CD8-positive, alpha-beta memory T cell (primary cell): ENCODE measurements around the gene HEPN1. TPM values are rescaled to one million over a fixed set of nuclear protein-coding genes. Genes with fewer than 3 reads are reported as not detected.

Source experiments
- CTCF ChIA-PET: fragments of 350-600 bp; sonication (Branson Sonifier 250); formaldehyde crosslinking; loops from one replicate; lab custom pipeline; 2021; ENCODE audit warnings: antibody characterized with exemption; lab: Charles Lee
- POLR2A ChIA-PET: fragments of 350-600 bp; sonication (Branson Sonifier 250); formaldehyde crosslinking; loops from one replicate; lab custom pipeline; 2021; ENCODE audit warnings: antibody characterized with exemption; lab: Charles Lee
- DNase-seq, 5 donors: peaks; one replicate each; pipeline versions ENCODE4 v3.0.0 to v3.0.0-alpha.2; 2020 to 2022; ENCODE audit warnings: mixed read lengths in 1 of 5
- H3K27ac ChIP-seq: one replicate; pipeline ENCODE4 v1.7.0; 2013; ENCODE audit warnings: low read depth, mild to moderate bottlenecking, low read length, moderate library complexity
- H3K27me3 ChIP-seq: 2 replicates; pipeline ENCODE4 v1.7.0; 2013; ENCODE audit warnings: low read length, mild to moderate bottlenecking; ENCODE audit not compliant: insufficient read depth, poor library complexity, severe bottlenecking
- H3K36me3 ChIP-seq: 2 replicates; pipeline ENCODE4 v1.7.0; 2013; ENCODE audit warnings: mild to moderate bottlenecking, low read length, moderate library complexity; ENCODE audit not compliant: insufficient read depth
- H3K4me1 ChIP-seq: 2 replicates; pipeline ENCODE4 v1.7.0; 2013; ENCODE audit warnings: mild to moderate bottlenecking, low read length, moderate library complexity; ENCODE audit not compliant: insufficient read depth
- H3K4me3 ChIP-seq: 2 replicates; pipeline ENCODE4 v1.7.0; 2013; ENCODE audit warnings: mild to moderate bottlenecking, low read length
- H3K9me3 ChIP-seq: 2 replicates; pipeline ENCODE4 v1.7.0; 2013; ENCODE audit warnings: mild to moderate bottlenecking, low read length
- H3K27ac Mint-ChIP-seq, 8 donors: one replicate each; pipeline ENCODE4 v1.8.0; 2020 to 2021; ENCODE audit warnings: mixed read lengths in 8 of 8, mild to moderate bottlenecking in 6 of 8, inconsistent platforms in 3 of 8, moderate library complexity in 3 of 8
- H3K27me3 Mint-ChIP-seq, 2 donors: one replicate each; pipeline ENCODE4 v1.8.0; 2020 to 2021; ENCODE audit warnings: mixed read lengths in 2 of 2, mild to moderate bottlenecking in 1 of 2, moderate library complexity in 1 of 2
- H3K36me3 Mint-ChIP-seq, 3 donors: one replicate each; pipeline ENCODE4 v1.8.0; 2020 to 2021; ENCODE audit warnings: mixed read lengths in 3 of 3, inconsistent platforms in 1 of 3, mild to moderate bottlenecking in 1 of 3
- H3K4me1 Mint-ChIP-seq, 3 donors: one replicate each; pipeline ENCODE4 v1.8.0; 2020 to 2021; ENCODE audit warnings: mixed read lengths in 3 of 3, inconsistent platforms in 1 of 3, mild to moderate bottlenecking in 1 of 3
- H3K4me3 Mint-ChIP-seq, 7 donors: one replicate each; pipeline ENCODE4 v1.8.0; 2020 to 2021; ENCODE audit warnings: mixed read lengths in 7 of 7, mild to moderate bottlenecking in 6 of 7, moderate library complexity in 4 of 7, inconsistent platforms in 2 of 7
- H3K9me3 Mint-ChIP-seq, 5 donors: one replicate each; pipeline ENCODE4 v1.8.0; 2020 to 2022; ENCODE audit warnings: mixed read lengths in 5 of 5, mild to moderate bottlenecking in 3 of 5, moderate library complexity in 2 of 5, inconsistent platforms in 1 of 5
- polyA plus RNA-seq: library from polyadenylated mRNA; unstranded; fragments of 300-500 nt; fragmentation: Illumina TruSeq; gene quantifications from one replicate; pipeline ENCODE4 v1.2.3, GENCODE V29; 2021
- total RNA-seq, 2 experiments: library from RNA; stranded (reverse); gene quantifications; one replicate each; pipeline ENCODE4 v1.2.3, GENCODE V29; 2021

HEPN1 gene
- total and polyA plus RNA-seq, 3 experiments from 2014 or later, result not detected

DNA sequence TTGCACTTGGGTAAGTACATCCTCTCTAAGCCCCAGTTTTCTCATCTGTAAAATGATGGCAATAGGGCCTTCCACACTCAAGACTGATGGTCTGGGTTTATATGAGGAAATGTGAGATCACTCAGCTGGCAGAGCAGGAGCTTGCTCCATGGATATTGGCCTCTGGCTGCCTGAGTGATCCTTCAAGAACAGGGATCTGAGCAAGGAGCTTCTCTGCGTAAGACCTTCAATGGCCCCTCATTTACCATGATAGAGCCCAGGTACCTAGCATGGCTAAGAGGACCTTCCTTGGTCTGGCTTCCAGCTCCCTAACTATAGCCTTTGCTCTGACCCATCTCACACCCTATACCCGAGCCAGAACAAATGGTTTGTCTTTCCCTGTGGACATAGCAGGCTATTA lies 26.9 kb upstream of the HEPN1 start:
- H3K27me3 ChIP-seq, result no peaks in the 10 kb centered on the region
- no peaks in the 10 kb centered on the region for H3K4me1 ChIP-seq
- H3K27me3 Mint-ChIP-seq, result peaks cover 4 to 17% of the 10 kb centered on the region in 2 donors
- DNase-seq, result no peak
- peak overlapping the region in 1 of 8 donors; percentile 89 for H3K27ac Mint-ChIP-seq
- no peak overlapping the region for H3K27ac ChIP-seq
- no peaks in the 10 kb centered on the region for H3K9me3 Mint-ChIP-seq
- no peak overlapping the region for H3K4me3 Mint-ChIP-seq
- ChIA-PET CTCF (interaction anchor here (0.9 kb wide), 1 partner anchor 61 kb away, joined by 3 read pairs; no protein-coding TSS in a partner anchor), POLR2A (no interaction called here)
- H3K36me3 Mint-ChIP-seq, result no peaks in the 10 kb centered on the region
- no peaks in the 10 kb centered on the region for H3K9me3 ChIP-seq
- H3K4me1 Mint-ChIP-seq, result no peaks in the 10 kb centered on the region
- no peak overlapping the region for H3K4me3 ChIP-seq
- H3K36me3 ChIP-seq, result no peaks in the 10 kb centered on the region

DNA sequence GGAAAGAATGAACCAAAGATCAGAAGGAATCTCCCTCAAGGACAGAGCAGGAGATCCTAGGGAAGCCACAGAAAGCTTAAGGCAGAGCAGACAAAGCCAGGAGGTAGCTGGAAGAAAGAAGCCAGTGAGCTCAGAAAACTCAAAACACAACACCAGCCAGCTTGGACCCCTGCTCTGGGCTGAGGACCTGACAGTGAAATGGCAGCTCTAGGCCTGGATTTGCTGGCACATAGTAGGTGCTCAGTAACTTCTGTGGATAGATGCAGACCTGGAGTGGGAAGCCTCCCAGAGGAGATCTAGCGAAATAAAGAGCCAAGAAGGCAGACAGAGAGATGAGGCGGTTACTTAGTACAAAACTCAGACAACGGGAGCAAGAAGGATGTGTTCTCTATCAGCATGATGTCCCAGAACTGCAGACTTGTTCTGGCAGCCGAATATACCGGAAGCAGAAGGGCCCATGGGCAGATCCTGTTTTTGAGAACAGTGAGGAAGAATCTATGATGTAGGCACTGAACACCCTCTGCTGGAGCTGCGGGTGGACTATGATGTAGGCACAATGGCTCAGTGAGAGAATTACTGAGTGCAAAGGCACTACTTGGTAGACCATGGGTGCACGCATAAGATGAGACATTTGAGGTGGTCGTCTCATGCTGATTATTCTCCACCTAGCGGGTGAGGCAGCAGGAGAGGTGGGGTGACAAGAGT lies 26.1 kb upstream of the HEPN1 start:
- no peak for DNase-seq
- peaks cover 5 to 17% of the 10 kb centered on the region in 2 donors for H3K27me3 Mint-ChIP-seq
- H3K9me3 ChIP-seq, result no peaks in the 10 kb centered on the region
- H3K4me1 Mint-ChIP-seq, result peaks cover 0 to 4% (median 0%) of the 10 kb centered on the region in 3 donors
- H3K4me1 ChIP-seq, result no peaks in the 10 kb centered on the region
- no peak overlapping the region for H3K4me3 ChIP-seq
- H3K4me3 Mint-ChIP-seq, result no peak overlapping the region
- ChIA-PET CTCF (interaction anchor here (0.9 to 1.5 kb wide), 2 partner anchors 53 to 60 kb away, joined by 3 read pairs; no protein-coding TSS in a partner anchor), POLR2A (no interaction called here)
- no peak overlapping the region for H3K27ac ChIP-seq
- H3K9me3 Mint-ChIP-seq, result no peaks in the 10 kb centered on the region
- H3K27ac Mint-ChIP-seq, result peak overlapping the region in 3 of 8 donors; percentile 11 to 40 (median 11)
- H3K36me3 Mint-ChIP-seq, result no peaks in the 10 kb centered on the region
- H3K36me3 ChIP-seq, result no peaks in the 10 kb centered on the region
- H3K27me3 ChIP-seq, result no peaks in the 10 kb centered on the region

DNA sequence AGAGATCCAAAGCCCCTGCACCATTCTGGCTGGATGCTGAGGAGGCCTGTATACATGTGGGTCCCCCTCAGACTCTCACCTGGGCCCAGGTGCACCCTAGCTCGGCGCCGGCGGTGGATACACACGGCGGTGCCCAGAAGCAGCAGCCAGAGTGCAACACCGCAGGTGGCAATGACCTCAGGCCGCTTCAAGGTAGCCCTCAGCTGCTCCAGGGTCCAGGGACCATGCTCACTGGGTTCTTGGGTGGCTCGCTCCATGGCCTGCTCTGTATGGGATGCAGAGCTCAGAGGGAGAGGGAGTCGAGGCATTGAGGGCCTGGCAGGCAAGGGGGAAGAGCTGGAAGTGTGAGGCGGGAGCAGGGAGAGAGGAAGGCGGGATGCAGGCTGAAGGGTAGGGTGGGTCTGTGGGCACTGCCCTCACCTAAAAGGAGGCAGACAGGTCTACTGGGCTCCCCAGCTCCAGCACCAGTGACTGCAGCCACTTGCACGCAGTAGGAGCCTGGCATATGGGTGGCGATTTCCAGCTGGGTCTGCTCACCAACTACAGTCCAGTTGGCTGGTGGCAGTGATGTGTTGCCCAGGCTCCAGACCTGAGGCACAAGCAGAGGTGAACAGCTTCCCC lies 25.2 kb upstream of the HEPN1 start:
- H3K27me3 ChIP-seq, result no peaks in the 10 kb centered on the region
- no peaks in the 10 kb centered on the region for H3K36me3 ChIP-seq
- no peaks in the 10 kb centered on the region for H3K36me3 Mint-ChIP-seq
- H3K4me3 ChIP-seq, result no peak overlapping the region
- POLR2A ChIA-PET, result no interaction called here
- H3K4me3 Mint-ChIP-seq, result no peak overlapping the region
- H3K9me3 Mint-ChIP-seq, result no peaks in the 10 kb centered on the region
- DNase-seq, result no peak
- no peaks in the 10 kb centered on the region for H3K9me3 ChIP-seq
- H3K27me3 Mint-ChIP-seq, result peaks cover 8 to 14% of the 10 kb centered on the region in 2 donors
- peaks cover 0 to 4% (median 0%) of the 10 kb centered on the region in 3 donors for H3K4me1 Mint-ChIP-seq
- H3K4me1 ChIP-seq, result no peaks in the 10 kb centered on the region
- no peak overlapping the region for H3K27ac ChIP-seq
- CTCF ChIA-PET, result interaction anchor here (1.0 to 1.5 kb wide), 2 partner anchors 17 to 52 kb away, joined by 3 read pairs; no protein-coding TSS in a partner anchor
- peak overlapping the region in 1 of 8 donors; percentile 17 for H3K27ac Mint-ChIP-seq

DNA sequence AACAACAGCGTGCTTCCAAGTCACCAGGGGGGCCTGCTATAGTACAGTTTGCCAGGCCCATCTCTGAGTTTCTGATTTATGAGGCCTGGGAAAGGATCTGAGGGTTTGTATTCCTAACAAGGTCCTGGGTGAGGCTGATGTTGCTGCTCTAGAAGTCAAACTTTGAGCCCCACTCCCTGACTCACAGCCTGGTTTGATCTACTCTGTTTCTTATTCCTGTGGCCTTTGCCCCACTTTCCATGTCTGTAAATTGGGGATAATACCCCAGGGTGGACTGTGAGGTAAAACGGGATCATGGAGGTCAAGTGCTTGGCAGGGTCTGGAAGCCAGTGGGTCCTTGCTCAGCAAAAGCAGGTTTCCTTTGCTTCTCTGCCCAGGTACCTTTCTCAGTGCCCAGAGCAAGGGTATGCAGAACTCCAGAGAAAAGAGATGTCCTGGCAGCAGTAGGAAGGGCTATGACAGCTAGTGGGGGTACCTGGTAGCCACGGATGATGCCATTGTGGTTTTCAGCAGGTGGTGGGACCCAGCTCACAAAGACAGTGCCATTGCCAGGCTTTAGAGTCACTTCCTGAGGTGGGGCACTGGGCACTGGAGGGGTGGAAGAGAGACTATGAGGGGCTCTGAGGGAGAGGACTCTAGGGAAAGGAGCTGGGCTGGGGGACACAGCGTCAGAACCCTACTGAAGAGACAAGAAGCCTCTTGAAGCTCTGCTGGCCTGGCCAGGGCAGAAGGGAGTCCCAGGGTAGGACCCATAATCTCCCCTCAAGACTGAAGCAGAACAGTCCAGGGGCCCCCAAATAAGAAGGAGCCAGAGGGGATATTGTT lies 24.2 kb upstream of the HEPN1 start:
- ChIA-PET POLR2A (no interaction called here), CTCF (interaction anchor here (1.0 kb wide), 2 partner anchors 18 to 19 kb away, joined by 3 read pairs; no protein-coding TSS in a partner anchor)
- H3K27ac Mint-ChIP-seq, result peak overlapping the region in 1 of 8 donors; percentile 12
- H3K27ac ChIP-seq, result no peak overlapping the region
- H3K9me3 ChIP-seq, result no peaks in the 10 kb centered on the region
- H3K4me1 Mint-ChIP-seq, result peaks cover 0 to 4% (median 0%) of the 10 kb centered on the region in 3 donors
- DNase-seq, result no peak
- peaks cover 11 to 23% of the 10 kb centered on the region in 2 donors for H3K27me3 Mint-ChIP-seq
- H3K27me3 ChIP-seq, result no peaks in the 10 kb centered on the region
- H3K9me3 Mint-ChIP-seq, result no peaks in the 10 kb centered on the region
- H3K36me3 Mint-ChIP-seq, result no peaks in the 10 kb centered on the region
- no peaks in the 10 kb centered on the region for H3K4me1 ChIP-seq
- no peak overlapping the region for H3K4me3 ChIP-seq
- no peaks in the 10 kb centered on the region for H3K36me3 ChIP-seq
- H3K4me3 Mint-ChIP-seq, result no peak overlapping the region

DNA sequence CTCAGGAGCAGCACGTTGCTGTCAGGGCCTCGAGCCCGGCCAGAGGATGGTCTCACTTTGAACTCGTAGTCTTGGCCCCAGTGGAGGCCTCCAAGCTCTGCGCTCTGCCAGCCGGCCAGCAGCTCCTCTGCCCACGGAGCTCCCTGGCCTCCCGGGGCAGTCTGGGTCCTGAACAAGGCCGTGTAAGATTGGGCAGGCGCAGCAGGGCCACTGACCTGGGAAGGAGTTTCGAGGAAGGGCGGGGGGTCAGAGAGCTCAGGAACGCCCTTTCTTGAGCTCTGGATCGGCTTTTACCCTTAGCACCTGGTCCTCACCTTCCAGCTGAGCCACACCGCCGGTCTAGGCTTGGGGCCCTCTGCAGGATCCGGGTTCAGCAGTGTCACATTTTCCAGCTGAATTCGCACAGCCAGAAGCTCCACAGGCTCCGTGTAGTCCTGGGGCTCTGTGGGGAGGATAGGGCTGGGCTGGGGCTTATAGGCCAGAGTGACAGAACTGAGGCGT lies 23.5 kb upstream of the HEPN1 start:
- Histone ChIP-seq H3K36me3 (no peaks in the 10 kb centered on the region), H3K27ac (no peak overlapping the region), H3K9me3 (no peaks in the 10 kb centered on the region), H3K27me3 (no peaks in the 10 kb centered on the region), H3K4me1 (no peaks in the 10 kb centered on the region), H3K4me3 (no peak overlapping the region)
- Mint-ChIP-seq H3K4me1 (peaks cover 0 to 4% (median 0%) of the 10 kb centered on the region in 3 donors), H3K9me3 (no peaks in the 10 kb centered on the region), H3K27me3 (peaks cover 11 to 23% of the 10 kb centered on the region in 2 donors), H3K4me3 (no peak overlapping the region), H3K27ac (no peak overlapping the region), H3K36me3 (no peaks in the 10 kb centered on the region)
- CTCF ChIA-PET, result interaction anchor here (1.0 kb wide), 1 partner anchor 19 kb away, joined by 3 read pairs; no protein-coding TSS in a partner anchor
- POLR2A ChIA-PET, result no interaction called here
- DNase-seq, result no peak

DNA sequence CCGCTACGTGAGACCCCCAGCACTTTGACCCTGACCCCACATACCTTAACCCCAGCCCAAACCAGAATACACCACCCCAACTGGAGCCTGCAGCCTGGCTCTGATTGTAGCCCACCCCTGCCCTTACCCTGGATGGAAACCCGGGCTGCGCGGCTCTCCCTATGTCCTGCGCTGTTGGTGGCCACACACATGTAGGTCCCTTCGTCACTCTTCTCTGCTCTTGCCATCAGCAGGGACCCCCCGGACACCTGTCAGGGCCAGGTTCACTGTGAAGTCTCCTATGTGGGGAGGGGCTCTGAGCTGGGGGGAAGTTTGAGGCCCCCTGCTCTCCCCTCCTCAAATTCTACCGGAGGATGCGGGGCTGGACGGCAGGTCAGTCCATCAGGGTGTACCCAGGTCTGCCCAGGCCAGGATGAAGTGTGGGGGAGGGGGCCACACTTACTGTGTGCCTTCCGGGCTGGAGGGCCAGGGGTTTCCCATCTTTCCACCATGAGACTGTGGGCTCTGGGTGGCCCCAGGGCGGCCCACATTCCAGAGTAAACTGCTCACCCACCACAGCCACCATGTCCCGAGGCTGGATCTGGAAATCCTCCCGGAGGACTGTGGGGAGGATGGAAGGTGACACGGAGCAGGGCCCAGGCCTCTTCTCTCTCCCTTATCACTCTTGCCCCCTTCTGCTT lies 22.8 kb upstream of the HEPN1 start:
- CTCF ChIA-PET, result interaction anchor here (1.0 kb wide), 1 partner anchor 20 kb away, joined by 3 read pairs; no protein-coding TSS in a partner anchor
- POLR2A ChIA-PET, result no interaction called here
- no peak for DNase-seq
- peaks cover 0 to 4% (median 0%) of the 10 kb centered on the region in 3 donors for H3K4me1 Mint-ChIP-seq
- H3K27ac Mint-ChIP-seq, result no peak overlapping the region
- Histone ChIP-seq H3K4me3 (no peak overlapping the region), H3K27ac (no peak overlapping the region), H3K27me3 (no peaks in the 10 kb centered on the region), H3K4me1 (no peaks in the 10 kb centered on the region), H3K9me3 (no peaks in the 10 kb centered on the region), H3K36me3 (no peaks in the 10 kb centered on the region)
- no peak overlapping the region for H3K4me3 Mint-ChIP-seq
- H3K9me3 Mint-ChIP-seq, result no peaks in the 10 kb centered on the region
- peaks cover 15 to 26% of the 10 kb centered on the region in 2 donors for H3K27me3 Mint-ChIP-seq
- no peaks in the 10 kb centered on the region for H3K36me3 Mint-ChIP-seq

DNA sequence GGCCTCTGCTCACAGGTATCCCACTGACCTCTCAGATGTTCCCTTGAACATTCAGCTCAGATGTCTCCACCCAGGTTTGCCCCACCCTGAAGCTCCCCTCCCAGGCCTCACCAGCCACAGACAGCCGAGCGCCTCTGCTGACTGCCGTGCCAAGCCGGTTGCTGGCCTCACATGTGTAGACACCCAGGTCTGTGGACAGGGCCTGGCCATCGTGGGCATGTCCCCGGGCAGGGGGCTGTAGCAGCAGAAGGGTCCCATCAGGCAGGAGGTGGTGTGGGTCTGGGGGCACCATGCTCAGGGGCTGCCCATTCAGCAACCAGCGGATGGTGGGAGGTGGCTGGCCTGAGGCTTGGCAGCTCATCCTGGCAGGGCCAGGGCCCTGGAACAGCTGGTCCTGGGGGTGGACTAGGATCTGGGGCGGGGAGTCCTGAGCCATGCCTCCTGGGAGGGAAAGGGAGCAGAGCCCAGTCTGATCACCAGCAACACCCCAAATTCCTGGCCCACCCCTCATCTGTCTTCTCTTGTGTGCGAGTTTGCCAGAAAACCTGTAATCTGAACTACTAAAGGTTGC lies 22.1 kb upstream of the HEPN1 start:
- Histone ChIP-seq H3K27me3 (no peaks in the 10 kb centered on the region), H3K36me3 (no peaks in the 10 kb centered on the region), H3K4me1 (no peaks in the 10 kb centered on the region), H3K27ac (no peak overlapping the region), H3K4me3 (no peak overlapping the region), H3K9me3 (no peaks in the 10 kb centered on the region)
- ChIA-PET POLR2A (no interaction called here), CTCF (interaction anchor here (0.8 kb wide), 1 partner anchor 20 kb away, joined by 3 read pairs; no protein-coding TSS in a partner anchor)
- Mint-ChIP-seq H3K27me3 (peaks cover 15 to 32% of the 10 kb centered on the region in 2 donors), H3K36me3 (no peaks in the 10 kb centered on the region), H3K9me3 (no peaks in the 10 kb centered on the region), H3K4me1 (peaks cover 0 to 4% (median 0%) of the 10 kb centered on the region in 3 donors), H3K27ac (peak overlapping the region in 1 of 8 donors; percentile 12), H3K4me3 (no peak overlapping the region)
- DNase-seq, result no peak
